K562 (cell line): ENCODE measurements around the gene PDZD2. TPM values are rescaled to one million over a fixed set of nuclear protein-coding genes. Genes with fewer than 3 reads are reported as not detected.

Source experiments
- BACH1 ChIP-seq: fragments of 200-800 bp; sonication (Bioruptor generic); IDR thresholded peaks from 2 replicates; pipeline ENCODE4 v1.6.1; 2016; ENCODE audit warnings: missing genetic modification characterization, missing compliant biosample characterization
- CUX1 ChIP-seq: fragments of 200-800 bp; sonication (Bioruptor generic); IDR thresholded peaks from 2 replicates; pipeline ENCODE4 v1.6.1; 2016; ENCODE audit warnings: missing genetic modification characterization, missing compliant biosample characterization
- FUS ChIP-seq: fragments of 200-400 bp; formaldehyde crosslinking; optimal IDR thresholded peaks from 2 replicates; pipeline ENCODE3; 2017; ENCODE audit warnings: low read depth, low read length
- MTA1 ChIP-seq: fragments of 450-650 bp; IDR thresholded peaks from 2 replicates; pipeline ENCODE4 v1.6.1; 2017; ENCODE audit warnings: borderline replicate concordance
- OTX1 ChIP-seq: fragments of 450-650 bp; formaldehyde crosslinking; IDR thresholded peaks from 2 replicates; pipeline ENCODE4 v1.4.0; 2022; ENCODE audit warnings: mild to moderate bottlenecking
- UBTF ChIP-seq, 2 experiments: IDR thresholded peaks; 2 replicates each; pipeline ENCODE4 v1.6.1; 2012; ENCODE audit warnings: improper control_type of control experiment in 2 of 2, low read depth in 2 of 2, low read length in 2 of 2, borderline replicate concordance in 1 of 2
- ZNF696 ChIP-seq: fragments of 250-450 bp; sonication (Bioruptor Pico); conservative IDR thresholded peaks from 2 replicates; pipeline ENCODE4 v1.4.0; 2020; ENCODE audit warnings: mild to moderate bottlenecking, moderate library complexity
- polyA plus RNA-seq, 8 experiments: library from polyadenylated mRNA; depleted of rRNA in 4 of 8; stranded (reverse) in 5 of 8; unstranded in 3 of 8; fragments of >200 nt; fragmentation: Nextera tagmentation in 2 of 8; fragmentation: Illumina TruSeq in 1 of 8; extraction: Ambion mirVana in 2 of 8; extraction: Trizol in 1 of 8; gene quantifications; 2 replicates each; pipeline versions ENCODE4 v1.2.1 to v1.2.3, GENCODE V29; 2011 to 2014; ENCODE audit warnings: inconsistent platforms in 1 of 8, missing spikeins in 1 of 8
- total RNA-seq, 7 experiments: library from RNA; depleted of rRNA in 6 of 7; stranded (reverse); fragments of >200 nt in 6 of 7; fragmentation: Illumina TruSeq in 2 of 7; extraction: Trizol in 2 of 7; gene quantifications; 2 replicates each; pipeline versions ENCODE4 v1.2.1 to v1.2.3, GENCODE V29; 2011 to 2021; ENCODE audit warnings: low replicate concordance in 1 of 7
- TF ChIP-seq, protein P1 (sequence below): sonication (generic); formaldehyde crosslinking; IDR thresholded peaks from 2 replicates; pipeline ENCODE4 v1.8.1; 2022; ENCODE audit warnings: missing genetic modification reagents

Gene PDZD2
- total and polyA plus RNA-seq, 9 of the 15 experiments (the other 6 are each of a cell fraction or from before 2014, with no cell fraction given) = 0.02 to 0.08 (median 0.04) TPM; not detected in 6

DNA sequence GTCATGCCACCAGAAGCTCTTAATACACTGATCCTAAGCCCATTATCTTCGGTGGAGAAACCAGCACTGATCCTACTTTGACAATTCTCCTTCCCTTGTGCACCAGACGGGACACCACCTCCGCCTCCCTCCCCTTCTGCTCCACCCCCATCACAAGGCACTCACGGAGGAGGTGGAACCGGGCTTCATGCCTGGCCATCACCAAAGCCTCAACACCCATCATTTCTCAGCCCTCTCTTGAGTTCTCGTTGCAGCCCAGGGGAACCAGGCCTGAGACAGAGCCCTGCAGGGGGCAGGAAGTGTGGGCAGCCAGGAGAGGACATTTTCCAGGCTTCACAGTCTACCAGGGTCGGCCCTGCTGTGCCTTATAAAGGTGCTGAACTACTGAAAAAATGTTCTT, 374.7 kb downstream of the PDZD2 start (continued):
- TF ChIP-seq CUX1 (CRISPR knock-in tag) (no peak), ZNF696 (CRISPR knock-in tag) (no peak), OTX1 (CRISPR knock-in tag) (no peak), BACH1 (tag) (no peak), UBTF (IDR thresholded peaks at IDR 0.05; ENCODE audit: borderline replicate concordance in 1 of 2, low read depth in 2 of 2, low read length in 2 of 2) (no peak), FUS (no peak), MTA1 (no peak)
- TF ChIP-seq, protein P1, sequence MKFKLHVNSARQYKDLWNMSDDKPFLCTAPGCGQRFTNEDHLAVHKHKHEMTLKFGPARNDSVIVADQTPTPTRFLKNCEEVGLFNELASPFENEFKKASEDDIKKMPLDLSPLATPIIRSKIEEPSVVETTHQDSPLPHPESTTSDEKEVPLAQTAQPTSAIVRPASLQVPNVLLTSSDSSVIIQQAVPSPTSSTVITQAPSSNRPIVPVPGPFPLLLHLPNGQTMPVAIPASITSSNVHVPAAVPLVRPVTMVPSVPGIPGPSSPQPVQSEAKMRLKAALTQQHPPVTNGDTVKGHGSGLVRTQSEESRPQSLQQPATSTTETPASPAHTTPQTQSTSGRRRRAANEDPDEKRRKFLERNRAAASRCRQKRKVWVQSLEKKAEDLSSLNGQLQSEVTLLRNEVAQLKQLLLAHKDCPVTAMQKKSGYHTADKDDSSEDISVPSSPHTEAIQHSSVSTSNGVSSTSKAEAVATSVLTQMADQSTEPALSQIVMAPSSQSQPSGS (CRISPR knock-in tag) = no peak
